GM21528 (cell line): Measurements from ENCODE around the gene EPS8L2.

Experiments used
- ATAC-seq: cut with Tn5 transposase; IDR thresholded peaks from one replicate; pipeline ENCODE4 v1.9.1; 2021; ENCODE audit warnings: mild to moderate bottlenecking, moderate library complexity; ENCODE audit not compliant: unreplicated experiment, low FRiP score

EPS8L2 gene

DNA sequence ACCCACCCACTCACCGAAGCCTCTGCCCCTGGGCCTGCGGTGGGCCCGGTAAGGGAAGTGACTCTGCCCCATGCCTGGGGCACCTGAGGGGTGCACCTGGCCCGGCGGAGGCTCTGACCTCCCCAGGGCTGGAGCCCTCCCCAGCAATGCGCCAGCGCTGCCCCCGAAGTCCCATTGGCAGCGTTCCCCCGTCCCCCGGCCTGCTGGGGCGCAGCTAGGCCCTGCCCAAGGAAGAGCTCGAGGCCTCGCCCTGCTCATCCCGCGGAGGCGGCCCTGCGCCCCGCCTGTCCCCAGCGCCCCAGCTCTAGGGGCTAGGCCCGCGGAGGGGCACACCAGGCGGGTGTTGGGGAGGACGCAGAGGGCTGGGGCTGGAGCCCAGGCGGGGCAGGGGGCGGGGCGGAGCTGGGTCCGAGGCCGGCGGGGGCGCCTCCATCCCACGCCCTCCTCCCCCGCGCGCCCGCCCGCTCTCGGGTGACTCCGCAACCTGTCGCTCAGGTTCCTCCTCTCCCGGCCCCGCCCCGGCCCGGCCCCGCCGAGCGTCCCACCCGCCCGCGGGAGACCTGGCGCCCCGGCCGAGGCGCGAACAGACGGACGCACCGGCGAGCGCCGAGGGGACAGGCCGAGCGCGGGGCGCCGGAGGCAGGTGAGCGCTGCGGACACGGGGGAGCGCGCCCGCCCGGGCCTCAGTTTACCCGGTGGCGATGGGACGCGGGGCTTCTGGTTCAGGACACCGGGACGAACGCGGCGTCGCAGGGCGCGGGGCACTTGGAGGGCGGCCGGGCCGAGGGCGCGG, at the start of gene EPS8L2:
Gene EPS8L2 (plus strand): TSS at position 586 of the 793 bp plus-strand sequence. CDS start 3,177 bp downstream, outside the sequence.
- ATAC-seq: no peak

DNA sequence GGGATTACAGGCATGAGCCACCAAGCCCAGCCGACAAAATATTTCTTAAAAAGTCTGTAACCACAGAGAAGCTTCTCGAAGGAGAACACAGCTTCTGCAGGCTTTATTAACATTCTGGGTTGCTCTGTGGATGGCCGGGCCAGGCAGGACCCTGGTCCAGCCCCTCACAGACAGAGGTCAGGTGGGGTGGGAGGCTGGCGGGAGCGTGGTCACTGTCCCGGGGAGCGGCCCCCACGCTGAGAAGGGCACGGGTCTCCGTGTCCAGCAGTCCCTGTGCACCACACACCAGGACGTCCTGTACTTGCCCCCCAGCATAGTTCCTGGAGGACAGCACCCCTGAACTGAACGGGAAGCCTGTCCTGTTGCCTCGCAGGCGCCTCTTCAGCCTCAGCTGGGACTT, 49.6 kb upstream of the EPS8L2 start:
- ATAC-seq: no peak

DNA sequence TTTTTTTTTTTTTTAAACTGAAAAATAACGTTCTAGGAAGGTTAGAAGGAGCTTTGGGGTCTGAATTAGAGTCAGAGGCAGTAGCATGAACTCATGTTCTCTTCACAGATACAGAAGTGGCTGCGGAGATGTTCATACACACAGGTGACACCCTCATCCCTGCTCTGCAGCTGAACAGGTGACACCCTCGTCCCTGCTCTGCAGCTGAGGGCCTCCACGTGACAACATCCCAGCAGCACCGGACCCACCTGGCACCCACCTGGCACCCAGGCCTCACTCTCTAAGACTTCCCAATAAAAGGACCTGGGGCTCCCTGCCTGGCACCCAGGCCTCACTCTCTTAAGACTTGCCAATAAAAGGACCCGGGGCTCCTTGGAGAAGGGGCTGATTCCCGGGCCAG, 49.2 kb upstream of the EPS8L2 start:
- no peak for ATAC-seq

DNA sequence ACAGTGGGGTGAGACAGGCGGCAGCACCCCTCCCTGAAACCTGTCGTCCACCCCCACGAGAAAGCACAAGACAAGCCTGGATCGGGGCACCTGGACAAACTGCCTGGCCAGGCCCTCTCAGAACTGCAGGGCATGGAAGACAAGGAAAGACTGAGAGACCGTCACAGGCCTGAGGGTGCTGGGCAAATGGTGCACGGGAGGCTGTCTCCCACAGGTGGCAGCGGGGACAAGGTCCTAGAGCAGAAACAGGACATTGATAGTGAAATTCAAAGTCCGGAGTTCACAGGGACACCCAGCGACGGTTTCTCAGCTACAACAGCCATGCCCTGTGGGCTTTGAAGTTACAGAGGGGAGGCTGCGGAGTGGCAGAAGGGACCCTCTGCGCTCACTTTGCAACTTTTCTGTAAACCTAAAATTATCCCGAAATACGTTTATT, 48.3 kb upstream of the EPS8L2 start:
- ATAC-seq: no peak

DNA sequence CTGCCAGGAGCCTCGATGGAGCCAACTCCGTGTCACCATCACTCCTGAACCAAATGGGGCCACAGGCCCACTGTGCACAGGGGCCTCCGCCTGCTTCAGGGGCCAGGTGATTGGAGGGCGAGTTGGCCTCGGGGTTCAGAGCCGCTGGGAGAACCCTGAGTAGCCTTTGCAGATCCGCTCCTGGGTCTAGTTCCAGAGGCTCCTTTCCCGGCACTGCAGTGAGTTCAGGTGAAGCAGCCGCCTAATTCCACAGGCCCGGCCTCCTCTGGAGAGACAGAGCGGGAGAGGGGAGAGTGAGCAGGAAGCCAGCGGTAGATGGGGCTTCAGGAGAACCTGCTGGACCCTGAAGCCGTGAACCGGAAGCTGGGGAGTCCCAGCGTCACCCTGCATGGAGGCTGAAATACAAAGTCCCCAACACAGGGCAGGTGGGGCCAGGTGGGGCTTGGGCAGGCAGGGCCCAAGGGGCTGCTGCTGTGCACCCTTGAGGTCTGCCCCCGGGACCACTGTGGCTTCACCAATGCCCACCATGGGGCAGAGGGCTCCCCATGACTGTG, 46.4 kb upstream of the EPS8L2 start:
- no peak for ATAC-seq

DNA sequence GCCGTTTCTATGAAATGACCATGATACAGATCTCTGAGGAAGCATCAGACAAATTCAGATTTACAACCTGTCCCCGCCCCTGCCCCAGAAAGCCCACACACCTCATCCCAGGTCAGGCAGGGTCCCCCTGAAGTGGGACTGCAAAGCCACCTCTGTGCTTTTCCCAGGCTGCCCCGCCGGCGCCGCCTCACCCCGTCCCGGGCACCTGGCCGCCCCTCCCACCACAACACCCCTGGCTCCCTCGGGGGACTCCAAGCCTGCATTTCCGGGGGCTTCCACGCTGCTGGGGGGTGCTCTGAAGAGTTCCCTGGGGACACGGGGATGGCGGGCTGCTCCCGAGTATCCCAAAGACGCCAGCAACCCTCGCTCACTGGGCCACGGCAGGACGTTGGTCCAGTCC, 45.8 kb upstream of the EPS8L2 start:
- ATAC-seq: no peak

DNA sequence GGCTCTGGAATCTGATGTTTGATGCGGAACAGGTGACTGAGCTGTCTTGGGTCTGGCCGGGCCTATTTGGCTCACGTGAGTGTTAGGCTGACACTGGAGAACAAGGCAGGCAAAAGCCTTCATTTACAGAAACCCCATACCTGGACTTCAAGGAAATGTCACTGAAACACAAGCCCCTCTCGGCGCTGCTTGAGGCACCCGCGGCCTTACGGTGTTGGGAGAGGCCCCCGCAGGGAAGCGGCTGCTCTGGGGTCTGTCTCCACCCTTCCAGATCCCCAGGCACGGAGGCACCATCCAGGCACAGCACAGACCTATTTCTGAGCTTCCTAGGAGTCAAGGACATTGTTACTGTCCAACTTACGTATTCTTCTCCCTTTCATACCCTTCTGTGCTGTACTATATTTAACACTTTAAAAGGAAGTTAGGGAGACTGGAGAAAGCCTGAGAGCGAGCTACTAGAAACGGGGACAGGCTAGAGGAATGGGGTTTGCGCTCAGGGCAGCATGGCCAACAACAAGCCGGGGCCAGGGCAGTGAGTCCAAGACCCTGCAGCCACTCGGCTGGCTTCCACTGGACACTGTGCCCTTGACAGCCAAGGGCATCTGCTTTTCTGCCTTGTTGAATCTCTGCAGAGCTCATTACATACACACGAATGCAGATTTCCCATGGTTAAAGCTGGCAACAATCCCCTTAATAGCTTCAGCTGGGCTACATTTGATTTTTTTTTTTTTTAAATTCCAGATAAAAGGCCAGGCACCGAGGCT, 45.2 kb upstream of the EPS8L2 start:
- ATAC-seq: no peak

DNA sequence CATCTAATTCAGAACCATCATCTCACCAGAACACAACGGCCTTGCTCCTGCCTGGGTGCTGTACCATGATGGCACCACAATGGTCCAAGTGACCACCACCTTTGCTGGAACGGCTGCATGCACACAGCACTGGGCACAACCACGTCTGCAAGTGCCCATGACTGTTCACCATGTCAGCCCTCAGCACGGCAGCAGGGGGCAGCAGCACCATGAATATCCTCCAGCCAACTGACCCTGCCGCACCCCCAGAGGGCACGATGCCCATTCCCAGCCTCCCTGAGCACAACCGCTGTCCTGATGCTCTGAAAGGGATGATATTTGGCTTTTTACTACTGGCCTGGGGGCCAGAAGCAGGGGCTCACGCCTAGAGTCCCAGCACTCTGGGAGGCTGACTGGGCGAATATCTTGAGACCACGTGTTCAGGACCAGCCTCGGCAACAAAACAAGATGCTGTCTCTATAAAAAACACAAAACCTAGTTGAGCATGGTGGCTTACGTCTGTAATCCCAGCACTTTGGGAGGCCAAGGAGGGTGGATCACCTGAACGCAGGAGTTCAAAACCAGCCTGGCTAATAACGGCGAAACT, 43.2 kb upstream of the EPS8L2 start:
- no peak for ATAC-seq

DNA sequence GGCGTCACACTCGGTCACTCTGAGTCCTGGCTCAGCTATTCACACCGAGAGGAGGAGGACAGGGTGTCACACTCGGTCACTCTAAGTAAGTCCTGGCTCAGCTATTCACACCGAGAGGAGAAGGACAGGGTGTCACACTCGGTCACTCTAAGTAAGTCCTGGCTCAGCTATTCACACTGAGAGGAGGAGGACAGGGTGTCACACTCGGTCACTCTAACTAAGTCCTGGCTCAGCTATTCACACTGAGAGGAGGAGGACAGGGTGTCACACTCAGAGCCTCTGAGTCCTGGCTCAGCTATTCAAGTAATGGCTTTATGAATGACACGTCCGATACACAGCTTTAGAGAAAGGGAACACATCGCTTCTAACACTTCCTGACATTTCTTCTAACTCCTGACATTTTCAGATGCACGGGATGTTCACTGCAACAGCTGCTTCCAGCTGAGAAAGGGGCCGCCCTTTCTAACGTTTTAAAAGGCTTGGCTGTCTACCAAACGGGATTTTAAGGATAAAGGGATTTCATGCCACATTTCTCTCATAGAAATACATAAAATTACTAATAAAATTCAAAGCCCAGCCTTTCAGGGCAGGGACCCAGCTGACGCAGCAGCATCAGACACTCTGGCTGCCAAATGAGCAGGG, 40.8 kb upstream of the EPS8L2 start:
- no peak for ATAC-seq

DNA sequence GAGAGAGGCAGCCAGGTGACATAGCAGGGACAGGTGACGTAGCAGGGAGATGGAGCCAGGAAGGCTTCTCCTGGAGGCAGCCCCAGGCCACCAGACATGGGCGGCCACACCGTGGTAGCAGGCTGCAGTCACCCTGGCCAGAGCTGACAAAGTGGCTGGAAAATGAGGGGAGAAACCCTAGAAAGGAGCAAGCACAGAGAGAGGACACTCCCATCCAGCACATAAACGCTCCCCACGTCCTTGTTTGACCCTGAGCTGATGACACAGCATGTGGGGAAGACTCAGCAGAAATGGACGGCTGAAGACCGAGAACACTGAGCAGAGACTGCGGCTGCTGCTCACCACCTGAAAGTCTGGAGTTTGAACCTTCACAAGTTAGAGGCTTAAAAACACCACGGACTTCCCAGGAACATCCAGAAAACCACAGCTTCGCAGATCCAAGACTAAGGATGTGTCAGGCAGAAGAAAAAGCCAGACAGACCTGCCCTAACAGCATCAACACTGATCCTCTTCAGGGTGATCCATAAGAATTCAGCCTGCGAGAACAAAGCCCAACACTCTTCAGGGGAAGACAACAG, 40.2 kb upstream of the EPS8L2 start:
- ATAC-seq: no peak

DNA sequence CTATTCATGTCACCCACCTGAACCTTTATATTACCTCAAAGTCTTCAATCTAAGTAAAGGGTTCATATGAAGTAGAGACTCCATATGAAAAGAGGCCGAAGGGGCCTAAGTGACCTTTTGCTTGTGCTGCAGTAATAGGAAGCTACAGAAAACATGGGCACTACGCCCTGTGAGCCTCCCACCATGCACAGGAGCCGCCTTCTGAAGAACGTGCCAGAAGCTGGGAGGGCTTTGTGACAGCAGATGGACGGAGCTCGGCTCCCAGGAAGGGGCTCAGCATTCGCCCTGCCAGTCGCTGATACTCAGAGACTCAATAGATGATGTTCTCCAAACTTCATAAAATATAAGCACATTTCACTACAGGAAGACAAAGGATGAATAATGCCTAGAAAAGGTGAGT, 32.2 kb upstream of the EPS8L2 start:
- ATAC-seq: no peak

DNA sequence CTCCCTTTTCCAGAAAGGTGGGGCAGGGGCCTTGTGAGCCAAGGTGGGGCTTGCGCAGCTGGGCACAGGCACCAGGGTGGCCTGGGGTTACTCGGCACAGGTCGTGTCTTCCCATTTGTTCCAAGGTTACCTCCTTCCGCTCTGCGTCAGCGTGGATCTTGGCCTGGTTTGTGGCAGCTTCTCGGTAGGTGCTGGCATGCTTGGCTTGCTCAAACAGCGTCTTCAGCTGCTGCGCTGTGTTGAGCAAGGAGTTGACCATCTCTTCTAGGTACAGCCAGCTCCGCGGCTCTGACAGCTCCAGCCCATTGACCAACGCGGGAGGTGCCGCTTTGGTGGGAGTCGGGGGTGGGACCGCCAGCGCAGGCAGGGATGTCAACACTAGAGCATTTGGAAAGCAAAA, 31.6 kb upstream of the EPS8L2 start:
- no peak for ATAC-seq

DNA sequence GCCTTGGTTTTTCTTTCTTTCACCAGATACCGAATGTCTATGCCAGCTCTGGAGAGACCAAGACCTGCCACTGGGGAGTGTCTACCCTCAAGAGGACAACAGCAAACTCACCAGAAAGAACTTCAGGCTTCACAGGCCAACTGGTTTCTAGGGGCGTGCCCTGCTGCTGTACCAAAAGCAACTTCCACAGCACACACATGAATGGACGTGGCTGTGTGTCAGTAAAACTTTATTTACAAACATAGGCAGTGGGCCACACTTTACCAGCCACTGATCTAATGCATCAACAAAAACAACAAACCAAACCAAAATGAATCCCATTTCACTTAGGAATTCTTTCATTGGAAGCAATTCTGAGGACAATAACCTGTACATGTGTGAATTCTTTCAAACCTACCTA, 27.7 kb upstream of the EPS8L2 start:
- no peak for ATAC-seq

DNA sequence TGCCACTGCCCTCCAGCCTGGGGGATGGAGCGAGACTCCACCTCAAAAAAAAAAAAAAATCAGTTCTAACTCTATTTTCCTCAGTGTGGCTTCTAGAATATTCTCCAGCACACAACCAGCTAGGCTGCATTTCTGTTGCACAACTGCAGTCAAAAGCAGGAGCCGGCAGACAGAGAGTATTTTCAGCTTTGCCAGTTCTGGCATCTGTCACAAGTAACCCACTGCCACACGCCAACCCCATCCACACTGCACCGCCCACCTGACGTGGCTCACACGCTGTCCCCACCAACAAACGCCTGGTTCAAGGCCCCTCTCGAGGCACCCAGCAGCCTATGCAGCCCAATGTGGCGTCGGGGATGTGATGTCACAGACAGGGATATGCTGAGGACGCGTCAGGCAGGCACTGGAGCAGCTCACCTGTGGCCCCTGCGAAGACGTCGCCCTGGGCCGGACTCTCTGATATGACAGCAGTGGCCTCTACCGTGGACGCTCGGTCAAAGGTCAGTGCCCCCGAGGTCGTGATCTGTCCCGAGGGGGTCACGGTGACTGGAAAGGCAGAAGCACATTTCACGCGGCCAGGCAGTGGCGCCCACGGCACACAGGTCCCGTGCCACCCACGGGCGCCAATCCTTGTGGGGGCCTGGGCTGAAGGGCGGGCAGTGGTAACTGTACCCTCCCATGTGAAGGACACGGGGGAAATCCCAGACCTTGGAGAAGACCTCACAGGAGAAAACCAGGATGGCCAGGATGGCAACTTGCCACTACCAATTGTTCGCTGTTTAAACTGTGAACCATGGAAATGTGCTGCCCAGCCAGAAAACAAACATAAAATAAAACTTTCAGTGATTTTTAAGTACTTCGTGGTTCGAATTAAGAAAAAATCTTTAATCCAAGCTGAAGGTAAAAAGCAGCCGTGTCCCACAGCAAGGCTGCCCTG, 26.5 kb upstream of the EPS8L2 start:
- no peak for ATAC-seq

DNA sequence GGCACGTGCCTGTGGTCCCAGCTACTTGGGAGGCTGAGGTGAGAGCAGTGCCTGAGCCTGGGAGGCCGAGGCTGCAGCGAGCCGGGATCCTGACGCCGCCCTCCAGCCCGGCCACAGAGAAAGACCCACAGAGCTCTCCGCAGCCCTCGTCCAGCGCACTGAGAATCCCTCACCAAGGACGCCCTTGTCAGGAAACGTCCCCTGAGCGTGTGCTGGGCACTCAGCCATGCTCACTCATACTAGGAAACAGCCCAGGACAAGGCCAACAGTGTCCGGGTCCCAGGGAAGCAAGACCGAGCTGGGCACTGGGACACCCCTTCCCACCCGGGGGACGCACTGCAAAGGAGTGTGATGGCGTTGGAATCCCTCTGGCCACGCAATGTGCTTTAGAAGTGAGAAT, 25.6 kb upstream of the EPS8L2 start:
- ATAC-seq: no peak

DNA sequence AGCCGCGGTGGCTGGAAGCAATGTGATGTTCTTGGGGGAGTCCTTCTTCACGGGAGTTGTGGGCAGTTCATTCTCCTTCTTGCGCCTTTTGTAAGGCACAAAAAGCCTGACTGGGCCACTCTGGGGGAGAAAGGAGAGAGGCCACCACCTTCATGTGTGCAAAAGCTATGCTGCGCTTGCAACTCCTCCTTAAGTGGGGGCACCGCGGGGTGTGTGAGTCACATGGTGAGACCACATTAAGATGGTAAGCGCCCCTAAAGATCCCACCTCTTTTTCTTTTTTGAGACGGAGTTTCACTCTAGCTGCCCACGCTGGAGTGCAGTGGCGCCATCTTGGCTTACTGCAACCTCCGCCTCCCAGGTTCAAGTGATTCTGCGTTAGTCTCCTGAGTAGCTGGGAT, 25.1 kb upstream of the EPS8L2 start:
- no peak for ATAC-seq

DNA sequence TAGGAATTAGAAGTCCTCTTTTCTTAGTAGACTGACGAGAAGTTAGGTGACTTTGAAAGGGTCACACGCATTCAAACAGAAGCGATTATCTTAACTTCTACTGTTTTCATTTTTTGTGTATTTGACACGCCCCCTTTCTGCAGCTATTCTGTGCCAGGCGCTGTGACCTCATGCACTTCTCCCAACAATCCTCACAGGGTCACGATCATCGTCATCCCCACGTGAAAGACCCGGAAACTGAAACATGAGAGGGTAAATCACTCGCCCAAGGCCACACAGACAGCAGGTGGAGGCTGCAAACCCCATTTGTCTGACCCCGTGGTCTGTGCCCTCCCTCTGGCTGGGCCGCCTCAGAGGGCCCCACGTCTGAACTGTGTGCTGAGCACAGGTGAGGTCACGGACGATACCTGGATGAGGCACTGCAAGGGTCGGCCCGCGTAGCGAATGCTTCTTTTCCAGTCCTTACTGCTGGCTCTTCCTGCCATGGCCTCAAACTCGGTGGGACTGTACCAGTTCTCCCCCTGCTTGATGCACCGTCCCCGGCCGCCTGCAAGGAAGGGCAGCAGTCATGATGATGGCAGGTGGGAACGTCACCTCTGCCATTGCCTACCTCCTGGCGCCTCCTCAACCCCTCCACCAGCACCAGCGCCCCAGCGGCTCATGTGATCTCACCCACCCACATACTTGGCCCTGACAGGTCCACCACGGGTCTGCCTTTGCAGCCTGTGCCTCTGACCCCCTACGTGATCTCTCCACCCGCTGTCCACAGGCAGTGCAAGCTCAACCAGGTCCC, 19.4 kb upstream of the EPS8L2 start:
- ATAC-seq: no peak

DNA sequence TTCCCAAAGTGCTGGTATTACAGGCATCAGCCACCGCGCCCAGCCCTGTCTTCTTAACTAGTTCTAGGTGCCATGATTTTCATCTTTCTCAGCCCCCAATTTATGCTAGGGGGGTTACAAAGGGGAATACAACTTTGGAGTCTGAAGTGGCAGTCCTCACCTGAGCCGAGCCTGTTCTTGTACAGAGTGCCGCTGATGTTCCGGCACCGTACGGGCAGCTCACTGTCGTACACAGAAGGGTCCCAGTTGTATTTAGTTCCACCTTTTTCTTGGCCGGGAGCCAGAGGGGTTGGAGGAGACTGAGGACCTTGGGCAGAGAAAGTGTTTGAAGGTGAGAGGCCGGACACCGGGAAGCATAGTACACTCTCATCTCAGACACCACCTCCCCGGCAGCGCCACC, 18.3 kb upstream of the EPS8L2 start:
- ATAC-seq: no peak

DNA sequence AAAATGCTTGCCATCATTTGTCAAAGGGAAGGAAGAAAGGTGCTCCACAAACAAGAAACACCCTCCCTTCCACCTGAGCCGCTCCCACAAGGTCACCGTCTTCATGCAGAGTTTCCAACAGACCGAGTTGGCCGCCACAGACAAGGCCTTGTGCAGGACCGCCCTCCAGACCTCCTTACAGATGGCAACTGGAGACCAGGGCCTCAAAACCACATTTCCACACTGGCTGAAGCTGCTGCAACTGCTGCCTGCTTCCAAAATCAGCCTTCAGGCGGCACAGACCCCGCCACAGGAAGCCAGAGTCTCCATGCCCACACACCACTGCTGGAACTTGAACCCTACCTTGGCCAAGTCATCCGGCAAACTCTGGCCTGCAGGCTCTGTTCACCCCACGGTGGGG, 17.4 kb upstream of the EPS8L2 start:
- ATAC-seq: no peak
